H1 (cell line): ENCODE results near the gene RGS11.

ENCODE experiments used
- CEBPB ChIP-seq: IDR thresholded peaks from 2 replicates; pipeline ENCODE4 v1.6.1; 2012; ENCODE audit warnings: low read depth, low read length
- CTCF ChIP-seq, 3 experiments: IDR thresholded peaks; 1 replicate in 2 of 3; 2 replicates in 1 of 3; pipeline versions ENCODE4 v1.5.1 to v1.6.1; 2011; ENCODE audit warnings: low read length in 3 of 3, mild to moderate bottlenecking in 3 of 3, inconsistent platforms in 2 of 3, low read depth in 1 of 3, moderate library complexity in 1 of 3; ENCODE audit not compliant: insufficient read depth in 1 of 3; ENCODE audit errors: control extremely low read depth in 1 of 3
- JUN ChIP-seq: IDR thresholded peaks from 2 replicates; pipeline ENCODE4 v1.6.1; 2011; ENCODE audit warnings: low read depth, mild to moderate bottlenecking, improper control_type of control experiment, low read length
- NRF1 ChIP-seq: IDR thresholded peaks from 2 replicates; pipeline ENCODE4 v1.6.1; 2011; ENCODE audit warnings: mild to moderate bottlenecking, low read depth, low read length, improper control_type of control experiment
- POLR2A ChIP-seq, 2 experiments: IDR thresholded peaks; 1 replicate in 1 of 2; 2 replicates in 1 of 2; pipeline ENCODE4 v1.6.1; 2011; ENCODE audit warnings: low read depth in 2 of 2, low read length in 2 of 2, mild to moderate bottlenecking in 2 of 2; ENCODE audit errors: control extremely low read depth in 1 of 2
- RNF2 ChIP-seq: fragments of 200-900, 300-1000 bp; sonication (generic); IDR thresholded peaks from 2 replicates; pipeline ENCODE4 v1.7.1; 2016; ENCODE audit warnings: borderline replicate concordance, low read depth, mild to moderate bottlenecking, antibody characterized with exemption, low read length; ENCODE audit not compliant: poor library complexity, severe bottlenecking; ENCODE audit errors: missing control alignments
- SAP30 ChIP-seq: fragments of 300-600 bp; sonication (generic); IDR thresholded peaks from 2 replicates; pipeline ENCODE4 v1.7.1; 2012; ENCODE audit warnings: low read length, moderate library complexity, mild to moderate bottlenecking, inconsistent platforms; ENCODE audit not compliant: insufficient read depth, insufficient replicate concordance
- TCF12 ChIP-seq: IDR thresholded peaks from 2 replicates; pipeline ENCODE4 v1.6.1; 2011; ENCODE audit warnings: low read depth, mild to moderate bottlenecking, low read length
- USF2 ChIP-seq: IDR thresholded peaks from 2 replicates; pipeline ENCODE4 v1.6.1; 2011; ENCODE audit warnings: low read length, improper control_type of control experiment
- YY1 ChIP-seq: IDR thresholded peaks from 2 replicates; pipeline ENCODE4 v1.6.1; 2011; ENCODE audit warnings: low read depth, mild to moderate bottlenecking, low read length
- ZNF274 ChIP-seq: IDR thresholded peaks from 2 replicates; pipeline ENCODE4 v1.7.0; 2012; ENCODE audit warnings: low read length, borderline replicate concordance; ENCODE audit errors: extremely low read depth
- TF ChIP-seq, protein P1 (sequence below): IDR thresholded peaks from 2 replicates; pipeline ENCODE4 v1.6.1; 2011; ENCODE audit warnings: low read depth, mild to moderate bottlenecking, low read length; ENCODE audit not compliant: insufficient read depth

- TF ChIP-seq POLR2A (IDR thresholded peaks at IDR 0.05; ENCODE audit: control extremely low read depth in 1 of 2, low read depth in 2 of 2, low read length in 2 of 2), result no peak
- TF ChIP-seq USF2, result no peak
- no peak for TF ChIP-seq ZNF274
- TF ChIP-seq SAP30, result no peak
- TF ChIP-seq CTCF (IDR thresholded peaks at IDR 0.05; ENCODE audit: control extremely low read depth in 1 of 3, insufficient read depth in 1 of 3, low read depth in 1 of 3, low read length in 3 of 3), result no peak
- TF ChIP-seq TCF12, result no peak
- no peak for TF ChIP-seq NRF1
- no peak for TF ChIP-seq RNF2
- TF ChIP-seq JUN, result no peak
- TF ChIP-seq, protein P1, sequence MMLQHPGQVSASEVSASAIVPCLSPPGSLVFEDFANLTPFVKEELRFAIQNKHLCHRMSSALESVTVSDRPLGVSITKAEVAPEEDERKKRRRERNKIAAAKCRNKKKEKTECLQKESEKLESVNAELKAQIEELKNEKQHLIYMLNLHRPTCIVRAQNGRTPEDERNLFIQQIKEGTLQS, result no peak
- no peak for TF ChIP-seq CEBPB
- TF ChIP-seq YY1, result no peak
Observed at GRCh38 chr16:290681-291405, 15.1 kb upstream of the RGS11 start.
